Activated CD8-positive, alpha-beta memory T cell treated with anti-CD3 and anti-CD28 coated beads for 48 hours (primary cell): ENCODE results near the gene PTPRN2.

Experiments used
- DNase-seq, 3 experiments: peaks; one replicate each; pipeline ENCODE4 v3.0.0-alpha.2; 2020; ENCODE audit warnings: low read depth in 2 of 3, low spot score in 2 of 3

The PTPRN2 gene

GRCh38 chr7:157630301-157630853 lies 957.2 kb downstream of the PTPRN2 start:
- no peak for DNase-seq

DNA sequence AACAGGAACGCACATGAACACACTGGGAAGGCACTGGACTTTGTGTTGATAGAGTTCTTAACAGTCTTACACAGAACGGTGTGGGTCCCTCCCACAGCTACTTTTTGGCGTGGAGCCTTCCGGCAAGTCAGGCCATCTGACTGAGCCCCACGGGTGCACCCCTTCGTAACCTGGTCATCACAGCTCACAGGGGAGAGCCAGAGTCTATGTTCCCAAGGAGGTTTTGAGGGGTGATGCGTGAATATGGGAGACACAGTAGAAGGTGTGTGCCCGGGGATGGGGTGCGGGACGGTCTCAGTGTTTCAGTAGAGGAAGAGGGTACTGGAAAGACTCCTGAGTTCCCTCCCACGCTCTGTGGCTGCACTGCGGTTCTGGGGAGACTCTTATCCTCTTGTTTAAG lies 959.2 kb downstream of the PTPRN2 start:
- DNase-seq, result no peak

DNA sequence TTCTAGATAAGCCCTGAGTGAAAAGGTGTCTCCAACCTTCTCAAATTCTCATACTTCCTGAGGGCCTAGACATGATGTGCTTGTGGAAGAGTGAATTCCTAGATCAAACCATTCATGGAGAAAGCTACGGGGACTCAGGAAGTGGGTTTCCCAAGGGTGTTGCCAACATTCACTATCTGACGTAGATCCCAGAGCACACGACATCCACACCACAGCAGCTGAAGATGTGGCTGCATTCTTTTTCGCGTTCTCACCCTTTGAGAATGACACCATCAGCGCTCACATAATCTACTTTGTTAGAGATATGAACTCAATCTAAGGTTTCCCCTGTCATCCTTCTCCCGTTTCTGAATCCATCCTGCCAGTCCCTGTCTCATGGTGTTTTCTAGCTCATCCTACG lies 960.0 kb downstream of the PTPRN2 start:
- no peak for DNase-seq

DNA sequence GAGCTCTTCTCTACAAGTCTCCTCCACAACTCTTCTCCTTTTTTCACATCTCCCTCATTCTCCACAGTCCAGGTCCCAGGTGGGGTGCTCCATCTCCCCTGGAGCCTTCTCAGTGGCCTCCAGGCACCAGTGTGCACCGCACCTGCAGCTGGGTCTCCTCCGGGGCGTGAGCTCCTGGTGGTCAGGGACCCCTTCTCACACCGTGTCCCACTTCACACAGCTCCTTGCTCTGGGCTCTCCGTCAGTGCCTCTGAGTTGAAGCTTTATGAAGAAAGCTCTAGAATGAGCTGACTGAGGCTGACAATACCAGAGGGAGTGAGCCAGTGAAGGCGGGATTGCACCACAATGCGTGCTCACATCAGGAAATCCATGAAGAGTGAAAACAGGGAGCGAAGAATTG lies 960.6 kb downstream of the PTPRN2 start:
- no peak for DNase-seq

- DNase-seq, result no peak
These were observed 961.5 kb downstream of the PTPRN2 start for GRCh38 chr7:157625973-157626742.

- DNase-seq, result no peak
These were observed 964.1 kb downstream of the PTPRN2 start for GRCh38 chr7:157623556-157623955.

GRCh38 chr7:157622408-157623205 lies 965.0 kb downstream of the PTPRN2 start:
- no peak for DNase-seq

DNA sequence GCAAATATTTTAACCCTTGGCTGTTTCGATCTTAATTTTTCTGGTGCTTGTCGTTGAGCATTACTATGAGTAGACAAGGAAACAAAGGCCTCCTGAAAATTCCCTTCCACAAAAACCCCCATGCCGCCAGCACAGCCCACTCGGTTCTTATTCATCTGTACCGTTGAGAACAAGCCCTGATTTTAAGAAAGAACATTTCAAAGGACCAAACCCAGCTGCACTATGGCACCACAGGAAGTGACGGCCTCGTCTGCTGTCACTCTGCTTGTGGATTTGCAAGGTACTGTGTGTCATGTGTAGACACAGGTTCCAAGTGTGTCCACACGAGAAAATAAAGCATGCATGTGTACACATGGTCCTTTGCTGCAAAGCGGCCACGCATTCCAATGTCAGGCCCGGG lies 965.6 kb downstream of the PTPRN2 start:
- DNase-seq, result no peak

DNA sequence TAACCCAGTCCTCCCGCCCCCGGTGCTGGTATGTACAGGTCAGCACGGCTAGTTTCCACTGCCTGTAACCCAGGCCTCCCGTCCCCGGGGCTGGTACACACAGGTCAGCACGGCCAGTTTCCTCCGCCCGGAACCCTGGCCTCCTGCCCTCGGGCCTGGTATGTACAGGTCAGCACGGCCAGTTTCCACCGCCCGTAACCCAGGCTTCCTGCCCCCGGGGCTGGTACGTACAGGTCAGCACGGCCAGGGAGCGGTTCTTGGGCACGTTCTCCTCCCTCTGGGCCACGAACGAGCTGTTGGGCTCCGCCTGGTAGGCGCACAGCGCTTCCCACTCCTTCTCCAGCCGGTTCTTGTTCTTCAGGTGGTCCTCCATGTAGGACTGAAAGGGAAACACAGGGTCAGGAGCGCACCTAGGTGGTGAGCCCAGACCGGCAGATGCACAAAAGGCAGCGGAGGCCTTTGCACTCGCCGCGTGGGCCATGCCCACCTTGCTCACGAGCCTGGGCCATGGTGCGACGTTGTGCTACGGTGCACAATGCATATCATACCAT lies 966.4 kb downstream of the PTPRN2 start:
- DNase-seq, result no peak

DNA sequence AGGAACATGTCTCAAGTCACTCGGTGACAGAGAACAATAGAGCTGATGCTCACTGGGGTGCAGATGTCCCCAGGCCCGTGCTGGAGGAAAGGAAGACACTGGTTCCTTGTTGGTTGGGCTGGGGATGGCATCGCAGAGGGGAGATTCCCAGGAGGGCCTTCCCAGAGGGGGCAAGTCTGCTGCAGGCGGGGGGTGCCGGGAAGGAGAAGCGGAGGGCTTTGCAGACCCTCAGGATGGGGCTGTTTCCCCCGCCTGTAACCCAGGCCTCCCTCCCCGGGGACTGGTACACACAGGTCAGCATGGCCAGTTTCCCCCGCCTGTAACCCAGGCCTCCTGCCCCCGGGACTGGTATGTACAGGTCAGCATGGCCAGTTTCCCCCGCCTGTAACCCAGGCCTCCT lies 967.0 kb downstream of the PTPRN2 start:
- DNase-seq, result no peak

GRCh38 chr7:157619753-157620525 lies 967.7 kb downstream of the PTPRN2 start:
- DNase-seq, result no peak

GRCh38 chr7:157618823-157619606 lies 968.6 kb downstream of the PTPRN2 start:
- DNase-seq, result no peak

DNA sequence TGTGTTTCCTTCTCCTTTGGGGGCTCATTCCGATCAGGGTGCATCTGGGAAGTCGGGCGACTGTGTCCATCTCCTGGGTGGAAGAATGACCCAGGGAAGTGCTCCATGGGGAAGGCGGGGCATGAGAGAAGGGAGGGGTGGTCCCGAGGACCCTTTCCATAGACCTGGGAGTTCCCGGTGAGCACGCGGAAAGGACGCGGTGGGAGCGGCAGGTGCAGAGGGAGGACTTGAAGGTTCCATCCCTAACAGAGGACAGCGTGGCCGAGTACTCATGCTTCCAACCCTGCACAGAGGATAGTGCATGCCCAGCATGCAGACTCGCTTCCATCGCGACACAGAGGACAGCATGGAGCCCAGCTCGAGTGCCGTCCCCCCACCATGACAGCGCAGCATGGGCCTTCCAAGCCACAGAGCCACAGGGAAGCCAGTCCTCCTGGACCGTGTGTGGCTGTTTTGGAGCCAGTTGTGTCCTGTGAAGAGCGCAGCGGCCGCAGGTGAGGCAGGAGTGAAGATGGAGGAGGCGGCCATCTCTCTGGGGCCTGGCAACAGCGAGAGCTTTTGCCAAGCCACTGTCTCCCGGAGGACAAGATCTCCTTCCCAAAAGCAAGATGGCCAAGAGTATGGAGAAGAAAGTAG lies 969.4 kb downstream of the PTPRN2 start:
- DNase-seq, result no peak

DNA sequence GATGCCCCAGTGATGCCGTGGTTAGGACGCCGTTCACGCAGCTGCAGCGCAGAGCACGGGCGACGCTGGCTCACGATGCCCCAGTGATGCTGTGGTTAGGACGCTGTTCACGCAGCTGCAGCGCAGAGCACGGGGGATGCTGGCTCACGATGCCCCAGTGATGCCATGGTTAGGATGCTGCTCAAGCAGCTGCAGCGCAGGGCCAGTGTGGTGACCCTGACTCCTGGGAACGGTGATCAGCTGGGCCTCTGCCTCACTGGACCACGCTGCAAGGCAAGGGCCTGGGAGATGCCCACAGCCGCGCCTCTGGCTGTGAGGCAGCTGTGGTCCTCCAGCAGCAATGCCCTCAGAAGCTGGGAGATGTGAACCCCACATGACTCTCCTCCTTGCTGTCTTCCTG lies 970.2 kb downstream of the PTPRN2 start:
- no peak for DNase-seq

GRCh38 chr7:157616931-157617330 lies 970.7 kb downstream of the PTPRN2 start:
- no peak for DNase-seq

GRCh38 chr7:157616426-157616825 lies 971.2 kb downstream of the PTPRN2 start:
- DNase-seq, result no peak

GRCh38 chr7:157615852-157616251 lies 971.8 kb downstream of the PTPRN2 start:
- no peak for DNase-seq

DNA sequence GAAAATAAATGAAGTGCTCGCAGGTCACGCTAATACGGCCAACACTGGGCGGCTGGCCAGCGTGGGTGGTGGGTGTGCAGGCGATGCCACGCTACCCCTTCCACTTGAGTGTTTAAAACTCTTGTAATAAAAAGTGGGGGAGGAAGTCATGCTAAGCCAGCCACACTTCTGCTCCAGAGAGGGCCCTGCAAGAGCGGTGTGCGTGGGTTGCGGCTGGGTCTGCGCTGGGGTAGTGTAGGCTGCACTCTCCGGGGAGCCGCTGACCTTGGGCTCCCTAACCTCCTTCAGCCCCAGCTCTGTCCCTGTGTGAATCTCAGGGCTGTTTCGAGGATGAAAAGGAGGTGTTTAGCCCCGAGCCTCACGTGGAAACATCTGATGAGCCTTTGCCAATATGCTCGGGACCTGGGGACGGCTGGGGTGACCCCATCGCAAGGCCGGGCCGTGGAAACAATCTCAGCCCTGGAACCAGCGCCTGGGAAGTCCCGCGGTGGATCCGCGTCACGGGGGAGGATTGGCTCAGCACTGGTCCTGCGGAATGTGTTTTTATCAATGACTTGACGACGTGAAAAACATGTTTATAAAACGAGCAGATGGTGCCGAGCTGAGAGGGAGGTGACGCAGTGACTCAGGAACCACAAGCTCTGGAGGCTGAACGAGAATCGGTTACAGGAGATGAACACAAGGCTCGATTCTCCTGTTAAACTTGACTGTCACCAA lies 972.4 kb downstream of the PTPRN2 start:
- DNase-seq, result no peak

GRCh38 chr7:157614457-157615020 lies 973.1 kb downstream of the PTPRN2 start:
- no peak for DNase-seq
